Small intestine (tissue), 7 donors: ENCODE measurements around the gene ST3GAL3. TPM values are rescaled to one million over a fixed set of nuclear protein-coding genes. Genes with fewer than 3 reads are reported as not detected.

Experiments used
- DNase-seq, 2 donors: peaks; one replicate each; pipeline versions ENCODE4 v3.0.0 to v3.0.0-alpha.2; 2013
- FAIRE-seq: peaks from 2 replicates; lab custom pipeline; 2012; peaks lifted over from hg19 to GRCh38; lab: Jason Lieb, UNC
- H3K27ac ChIP-seq, 3 donors: one replicate each; pipeline ENCODE4 v1.5.1; 2013; ENCODE audit warnings: low read length in 2 of 3, mild to moderate bottlenecking in 2 of 3, control low read depth in 1 of 3, inconsistent platforms in 1 of 3, low read depth in 1 of 3, moderate library complexity in 1 of 3
- H3K27me3 ChIP-seq, 3 donors: one replicate each; pipeline ENCODE4 v1.6.1; 2013; ENCODE audit warnings: low read length in 3 of 3, inconsistent platforms in 1 of 3; ENCODE audit not compliant: control insufficient read depth in 3 of 3, insufficient read depth in 3 of 3
- H3K36me3 ChIP-seq, 3 donors: one replicate each; pipeline ENCODE4 v1.6.1; 2013; ENCODE audit warnings: low read length in 3 of 3, inconsistent platforms in 1 of 3, low read depth in 1 of 3, mild to moderate bottlenecking in 1 of 3, moderate library complexity in 1 of 3; ENCODE audit not compliant: control insufficient read depth in 3 of 3, insufficient read depth in 2 of 3
- H3K4me1 ChIP-seq, 3 donors: one replicate each; pipeline ENCODE4 v1.6.1; 2013; ENCODE audit warnings: low read length in 2 of 3, inconsistent platforms in 1 of 3, low read depth in 1 of 3, mild to moderate bottlenecking in 1 of 3, moderate library complexity in 1 of 3; ENCODE audit not compliant: control insufficient read depth in 3 of 3, insufficient read depth in 2 of 3
- H3K4me3 ChIP-seq, 3 donors: one replicate each; pipeline ENCODE4 v1.5.1; 2013; ENCODE audit warnings: low read length in 3 of 3, control low read depth in 1 of 3, inconsistent platforms in 1 of 3, low read depth in 1 of 3, mild to moderate bottlenecking in 1 of 3, moderate library complexity in 1 of 3
- H3K9me3 ChIP-seq, 2 donors: one replicate each; pipeline ENCODE4 v1.6.1; 2013; ENCODE audit warnings: low read depth in 1 of 2, low read length in 1 of 2; ENCODE audit not compliant: control insufficient read depth in 2 of 2, insufficient read depth in 1 of 2
- WGBS, 3 donors: extraction: QIAGEN DNeasy Blood & Tissue Kit; methylation state at CpG; one replicate each; pipeline ENCODE4 v1.1.7; 2013; 5-methylcytosine and 5-hydroxymethylcytosine counted together
- polyA plus RNA-seq, 4 donors: library from polyadenylated mRNA; stranded (reverse) in 3 of 4; unstranded in 1 of 4; fragments of 200-250 nt in 3 of 4; fragments of 120-200 nt in 1 of 4; gene quantifications; one replicate each; pipeline versions ENCODE4 v1.2.1 to v1.2.3, GENCODE V29; 2013
- donor health status: healthy with polysubstance abuse.
- donor health status: control.
- donor health status: control.
- donor health status: Bipolar disorder and iron deficiency.
- donor health status: healthy.

The ST3GAL3 gene
- polyA plus RNA-seq, 4 donors, result 1.1 to 5.4 (median 3.7) TPM

DNA sequence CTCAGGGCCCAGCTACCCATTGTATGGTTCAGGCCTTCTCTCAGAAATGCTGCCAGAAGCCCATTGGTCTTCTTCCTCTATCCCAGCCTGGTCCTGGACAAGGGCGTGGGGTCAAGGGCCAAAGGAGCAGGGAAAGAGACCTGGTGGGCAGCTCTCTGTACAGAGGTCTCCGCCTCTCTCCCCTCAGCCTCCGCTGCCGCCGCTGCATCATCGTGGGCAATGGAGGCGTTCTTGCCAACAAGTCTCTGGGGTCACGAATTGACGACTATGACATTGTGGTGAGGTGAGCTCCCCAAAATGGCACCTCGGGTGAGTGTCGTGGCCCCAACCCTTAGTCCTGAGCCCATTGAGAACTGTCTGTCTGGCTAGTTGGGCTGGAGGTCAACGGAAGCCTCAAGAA is 191.6 kb downstream of the ST3GAL3 start:
- H3K27ac ChIP-seq, result no peak overlapping the region
- no peaks in the 10 kb centered on the region for H3K27me3 ChIP-seq
- no peaks in the 10 kb centered on the region for H3K4me1 ChIP-seq
- 95 to 97% (median 97%) methylated on average over 12 of the region's 12 CpGs for WGBS, 3 donors
- H3K36me3 ChIP-seq, result peaks cover 0 to 26% (median 0%) of the 10 kb centered on the region in 3 donors
- DNase-seq (no peak), FAIRE-seq (no peak)
- no peak overlapping the region for H3K4me3 ChIP-seq
- H3K9me3 ChIP-seq, result no peaks in the 10 kb centered on the region

- DNase-seq (no peak), FAIRE-seq (no peak)
- WGBS, 3 donors, result 86 to 91% (median 91%) methylated on average over 3 of the region's 3 CpGs
- no peak overlapping the region for H3K4me3 ChIP-seq
- H3K27ac ChIP-seq, result no peak overlapping the region
- H3K9me3 ChIP-seq, result no peaks in the 10 kb centered on the region
- H3K36me3 ChIP-seq, result peaks cover 0 to 28% (median 0%) of the 10 kb centered on the region in 3 donors
- H3K4me1 ChIP-seq, result no peaks in the 10 kb centered on the region
- H3K27me3 ChIP-seq, result no peaks in the 10 kb centered on the region
These were observed 193.1 kb downstream of the ST3GAL3 start for GRCh38 chr1:43900386-43900785.

GRCh38 chr1:43901196-43901961 is 194.0 kb downstream of the ST3GAL3 start:
- no peak for FAIRE-seq
- Histone ChIP-seq H3K9me3 (no peaks in the 10 kb centered on the region), H3K27ac (no peak overlapping the region), H3K4me3 (no peak overlapping the region), H3K4me1 (no peaks in the 10 kb centered on the region), H3K27me3 (no peaks in the 10 kb centered on the region), H3K36me3 (peaks cover 0 to 28% (median 0%) of the 10 kb centered on the region in 3 donors)
- WGBS, 3 donors, result 77 to 84% (median 83%) methylated on average over 7 of the region's 7 CpGs
- no peak for DNase-seq

DNA sequence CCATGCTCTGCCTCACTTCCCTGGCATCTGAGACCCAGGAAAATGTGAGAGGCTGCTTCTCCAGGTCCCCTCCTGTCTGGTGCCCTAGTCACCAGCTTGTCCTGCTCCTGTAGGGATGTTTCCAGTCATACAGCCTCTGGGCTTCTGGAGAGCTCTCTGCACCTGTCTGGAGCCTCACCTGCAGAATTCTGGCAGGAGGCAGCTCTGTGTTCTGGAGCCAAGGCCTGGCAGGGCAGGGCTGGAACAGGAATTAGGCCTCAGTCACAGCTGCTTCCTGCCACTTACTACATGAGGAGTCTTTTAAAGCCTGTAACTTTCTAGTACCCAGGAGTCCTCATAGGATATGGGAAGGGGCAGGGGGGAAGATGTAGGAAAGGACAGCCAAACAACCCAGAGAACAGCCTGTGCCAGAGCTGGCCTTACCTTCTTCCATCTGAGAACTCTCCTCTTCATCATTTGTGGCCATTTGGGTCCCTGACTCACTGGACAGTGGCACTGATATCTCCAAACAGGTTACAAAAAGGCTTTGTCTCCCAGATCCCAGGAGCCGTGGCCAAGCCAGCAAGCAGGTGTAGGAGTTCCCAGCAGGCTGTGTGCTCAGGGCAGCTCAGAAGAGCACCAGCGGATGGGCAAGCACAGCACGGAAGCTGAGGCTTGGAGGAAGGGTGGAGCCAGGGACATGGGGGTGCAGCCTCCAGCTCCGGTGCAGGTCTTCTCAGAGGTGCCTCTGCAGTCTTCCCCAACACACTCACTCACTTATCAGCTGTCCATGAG is 194.9 kb downstream of the ST3GAL3 start:
- Histone ChIP-seq H3K4me1 (no peaks in the 10 kb centered on the region), H3K27me3 (no peaks in the 10 kb centered on the region), H3K4me3 (no peak overlapping the region), H3K27ac (no peak overlapping the region), H3K36me3 (peaks cover 0 to 28% (median 0%) of the 10 kb centered on the region in 3 donors), H3K9me3 (no peaks in the 10 kb centered on the region)
- no peak for DNase-seq
- FAIRE-seq, result no peak
- WGBS, 3 donors, result 79 to 85% (median 81%) methylated on average over 4 of the region's 4 CpGs

DNA sequence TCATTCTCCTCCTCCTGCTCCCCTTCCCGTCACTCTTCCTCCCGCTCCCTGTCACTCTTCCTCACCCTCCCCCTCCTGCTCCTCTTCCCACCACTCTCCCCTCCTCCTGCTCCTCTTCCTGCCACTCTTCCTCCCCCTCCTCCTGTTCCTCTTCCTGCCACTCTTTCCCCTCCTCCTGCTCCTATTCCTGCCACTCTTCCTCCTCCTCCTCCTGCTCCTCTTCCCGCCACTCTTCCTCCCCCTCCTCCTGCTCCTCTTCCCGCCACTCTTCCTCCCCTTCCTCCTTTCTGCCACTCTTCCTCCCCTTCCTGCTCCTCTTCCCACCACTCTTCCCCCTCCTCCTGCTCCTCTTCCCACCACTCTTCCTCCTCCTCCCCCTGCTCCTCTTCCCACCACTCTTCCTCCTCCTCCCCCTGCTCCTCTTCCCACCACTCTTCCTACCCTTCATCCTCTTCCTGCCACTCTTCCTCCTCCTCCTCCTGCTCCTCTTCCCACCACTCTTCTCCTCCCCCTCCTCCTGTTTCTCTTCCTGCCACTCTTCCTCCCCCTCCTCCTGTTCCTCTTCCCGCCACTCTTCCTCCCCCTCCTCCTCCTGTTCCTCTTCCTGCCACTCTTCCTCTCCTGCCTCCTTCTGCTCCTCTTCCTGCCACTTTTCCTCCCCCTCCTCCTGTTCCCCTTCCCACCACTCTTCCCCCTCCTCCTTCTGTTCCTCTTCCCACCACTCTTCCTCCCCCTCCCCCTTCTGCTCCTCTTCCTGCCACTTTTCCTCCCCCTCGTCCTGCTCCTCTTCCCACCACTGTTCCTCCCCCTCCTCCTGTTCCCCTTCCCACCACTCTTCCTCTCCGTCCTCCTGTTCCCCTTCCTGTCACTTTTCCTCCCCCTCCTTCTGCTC is 197.6 kb downstream of the ST3GAL3 start:
- Histone ChIP-seq H3K4me3 (no peak overlapping the region), H3K4me1 (no peaks in the 10 kb centered on the region), H3K27ac (no peak overlapping the region), H3K9me3 (no peaks in the 10 kb centered on the region), H3K36me3 (peaks cover 0 to 11% (median 0%) of the 10 kb centered on the region in 3 donors), H3K27me3 (no peaks in the 10 kb centered on the region)
- FAIRE-seq (no peak), DNase-seq (no peak)
- WGBS, 3 donors, result 45 to 72% (median 65%) methylated on average over 6 to 7 of the region's 7 CpGs

DNA sequence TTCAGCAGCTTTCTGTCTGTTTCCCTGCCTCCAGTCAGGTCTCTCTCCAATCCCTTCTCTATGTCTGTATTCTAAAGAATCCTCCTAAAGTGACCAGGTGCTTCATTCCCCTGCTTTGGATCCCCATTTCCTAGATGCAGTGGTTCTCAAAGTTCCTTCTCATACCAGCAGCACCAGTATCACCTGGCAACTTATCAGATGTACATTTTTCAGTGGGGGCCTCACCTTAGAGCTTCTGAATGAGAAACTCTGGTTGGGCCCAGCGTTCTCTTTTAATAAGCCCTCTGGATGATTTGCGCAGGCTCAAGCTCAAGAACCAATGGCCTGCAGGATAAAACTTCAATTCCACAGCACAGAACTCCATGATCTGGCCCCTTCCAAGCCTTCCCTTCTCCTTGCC is 200.9 kb downstream of the ST3GAL3 start:
- no peak for FAIRE-seq
- DNase-seq, result no peak
- H3K9me3 ChIP-seq, result no peaks in the 10 kb centered on the region
- 95 to 100% (median 98%) methylated on average over 2 of the region's 2 CpGs for WGBS, 3 donors
- no peaks in the 10 kb centered on the region for H3K4me1 ChIP-seq
- no peak overlapping the region for H3K27ac ChIP-seq
- peaks cover 0 to 4% (median 0%) of the 10 kb centered on the region in 3 donors for H3K36me3 ChIP-seq
- no peak overlapping the region for H3K4me3 ChIP-seq
- no peaks in the 10 kb centered on the region for H3K27me3 ChIP-seq

DNA sequence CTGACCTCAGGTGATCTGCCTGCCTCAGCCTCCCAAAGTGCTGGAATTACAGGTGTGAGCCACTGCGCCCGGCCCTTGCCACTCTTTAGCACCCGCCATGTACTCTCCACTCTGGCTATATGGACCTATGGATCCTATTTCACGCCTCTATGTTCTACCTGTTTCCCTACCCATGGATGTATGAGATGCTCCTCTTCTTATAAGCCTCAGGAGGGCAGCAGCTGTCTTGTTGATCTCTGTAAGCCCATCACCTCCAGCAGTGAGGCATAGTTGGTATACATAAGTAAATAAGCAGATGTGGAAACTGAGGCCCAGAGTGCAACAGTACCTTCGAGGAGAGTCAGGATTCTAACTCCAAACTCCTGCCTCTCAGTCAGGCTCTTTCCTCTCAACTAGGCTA is 201.5 kb downstream of the ST3GAL3 start:
- FAIRE-seq, result no peak
- H3K4me3 ChIP-seq, result no peak overlapping the region
- no peaks in the 10 kb centered on the region for H3K9me3 ChIP-seq
- peaks cover 0 to 4% (median 0%) of the 10 kb centered on the region in 3 donors for H3K36me3 ChIP-seq
- WGBS, 3 donors, result 89 to 92% (median 91%) methylated on average over 5 of the region's 5 CpGs
- no peaks in the 10 kb centered on the region for H3K27me3 ChIP-seq
- no peak overlapping the region for H3K27ac ChIP-seq
- no peak for DNase-seq
- no peaks in the 10 kb centered on the region for H3K4me1 ChIP-seq

DNA sequence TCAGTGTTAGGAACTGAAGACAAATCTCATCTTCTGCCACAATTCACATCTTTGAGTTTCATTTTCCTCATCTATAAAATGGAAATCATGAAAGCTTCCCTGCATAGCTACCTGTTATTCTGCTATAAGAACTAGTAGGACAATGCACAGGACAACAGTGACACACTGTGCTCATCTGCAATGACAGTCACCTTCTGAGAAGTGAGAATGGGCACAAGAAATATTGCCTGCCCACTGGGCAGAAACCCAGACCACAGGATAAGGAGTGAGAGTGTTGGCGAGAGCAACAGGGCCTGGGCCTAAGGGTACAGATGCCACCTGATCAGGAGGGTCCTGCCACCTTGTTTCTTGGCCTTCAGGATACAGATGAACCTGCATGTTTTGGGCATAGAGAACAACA is 203.0 kb downstream of the ST3GAL3 start:
- no peak for DNase-seq
- FAIRE-seq, result no peak
- H3K27me3 ChIP-seq, result no peaks in the 10 kb centered on the region
- no peak overlapping the region for H3K4me3 ChIP-seq
- WGBS, 3 donors, result 87 to 95% (median 92%) methylated on average over 1 of the region's 1 CpG
- H3K36me3 ChIP-seq, result peaks cover 0 to 2% (median 0%) of the 10 kb centered on the region in 3 donors
- H3K9me3 ChIP-seq, result no peaks in the 10 kb centered on the region
- no peaks in the 10 kb centered on the region for H3K4me1 ChIP-seq
- no peak overlapping the region for H3K27ac ChIP-seq
